Stimulated activated CD4-positive, alpha-beta T cell treated with anti-CD3 and anti-CD28 coated beads, Interleukin-2, amount 100 ng/mL, for 24 hours (primary cell): ENCODE results near the gene CDH19.
A peak's percentile ranks its signal among the peaks of the same experiment; 100 is the strongest.
"Not testable (repeated sequence)": the region's sequence is repeated elsewhere in the genome, so short reads cannot be mapped to it uniquely, and the experiment has no call there.

Experiments
- DNase-seq, 2 donors: peaks; one replicate each; pipeline ENCODE4 v3.0.0-alpha.2; 2020

CDH19 gene

GRCh38 chr18:66560094-66560493 lies 43.8 kb downstream of the CDH19 start:
- no peak for DNase-seq

- no peak for DNase-seq
Observed at GRCh38 chr18:66558773-66559172, 45.1 kb downstream of the CDH19 start.

- DNase-seq = no peak
Observed at GRCh38 chr18:66557091-66557490, 46.8 kb downstream of the CDH19 start.

GRCh38 chr18:66555585-66555984 lies 48.3 kb downstream of the CDH19 start:
- no peak for DNase-seq

GRCh38 chr18:66553824-66554223 lies 50.1 kb downstream of the CDH19 start:
- DNase-seq = no peak

GRCh38 chr18:66550366-66550765 lies 53.5 kb downstream of the CDH19 start:
- no peak for DNase-seq

GRCh38 chr18:66548747-66549146 lies 55.1 kb downstream of the CDH19 start:
- DNase-seq = no peak

- DNase-seq = no peak
Observed at GRCh38 chr18:66534110-66534509, 69.8 kb downstream of the CDH19 start.

GRCh38 chr18:66533693-66534092 lies 70.2 kb downstream of the CDH19 start:
- no peak for DNase-seq

GRCh38 chr18:66523219-66523991 lies 80.5 kb downstream of the CDH19 start:
- no peak for DNase-seq

- no peak for DNase-seq
Observed at GRCh38 chr18:66513996-66514395, 89.9 kb downstream of the CDH19 start.

- DNase-seq = no peak
Observed at GRCh38 chr18:66511792-66512191, 92.1 kb downstream of the CDH19 start.

GRCh38 chr18:66511289-66511688 lies 92.6 kb downstream of the CDH19 start:
- no peak for DNase-seq

GRCh38 chr18:66510357-66511045 lies 93.4 kb downstream of the CDH19 start:
- no peak for DNase-seq

GRCh38 chr18:66508937-66509336 lies 95.0 kb downstream of the CDH19 start:
- no peak for DNase-seq

- DNase-seq = no peak
Observed at GRCh38 chr18:66506178-66506577, 97.7 kb downstream of the CDH19 start.

- DNase-seq = no peak
Observed at GRCh38 chr18:66497351-66497750, 106.5 kb downstream of the CDH19 start.

- DNase-seq = peak in 1 of 2 donors; percentile 18
Observed at GRCh38 chr18:66495844-66496243, 108.0 kb downstream of the CDH19 start.

GRCh38 chr18:66473882-66474281 lies 130.0 kb downstream of the CDH19 start:
- no peak for DNase-seq

GRCh38 chr18:66466184-66466583 lies 137.7 kb downstream of the CDH19 start:
- not testable (repeated sequence) for DNase-seq

- DNase-seq = no peak
Observed at GRCh38 chr18:66461344-66461743, 142.5 kb downstream of the CDH19 start.

GRCh38 chr18:66457245-66457644 lies 146.6 kb downstream of the CDH19 start:
- no peak for DNase-seq
